Fibroblast of lung (primary cell): Measurements from ENCODE around the gene EMC6. TPM values are rescaled to one million over a fixed set of nuclear protein-coding genes. Genes with fewer than 3 reads are reported as not detected.

ENCODE experiments used
- DNase-seq, 2 donors: peaks; one replicate each; pipeline versions ENCODE4 v3.0.0 to v3.0.0-alpha.2; 2010; ENCODE audit warnings: low read depth in 2 of 2
- H2AFZ ChIP-seq: 2 replicates; pipeline ENCODE4 v1.5.1; 2012; ENCODE audit warnings: low read length, control low read depth, inconsistent platforms
- H3K27ac ChIP-seq: 2 replicates; pipeline ENCODE4 v1.5.1; 2011; ENCODE audit warnings: low read length, control low read depth; ENCODE audit not compliant: insufficient read depth
- H3K27me3 ChIP-seq: 2 replicates; pipeline ENCODE4 v1.5.1; 2011; ENCODE audit warnings: mild to moderate bottlenecking, low read length; ENCODE audit not compliant: control insufficient read depth, insufficient read depth
- H3K36me3 ChIP-seq: 2 replicates; pipeline ENCODE4 v1.5.1; 2011; ENCODE audit warnings: low read length; ENCODE audit not compliant: control insufficient read depth, insufficient read depth
- H3K4me1 ChIP-seq: 2 replicates; pipeline ENCODE4 v1.5.1; 2011; ENCODE audit warnings: low read length; ENCODE audit not compliant: control insufficient read depth, insufficient read depth; ENCODE audit errors: extremely low read depth
- H3K4me2 ChIP-seq: 2 replicates; pipeline ENCODE4 v1.5.1; 2011; ENCODE audit warnings: low read length, control low read depth; ENCODE audit not compliant: insufficient read depth; ENCODE audit errors: extremely low read depth
- H3K4me3 ChIP-seq, 4 experiments: fragments of 200-600 bp in 1 of 4; sonication (generic) in 1 of 4; replicated peaks in 1 of 4; 2 replicates each; pipeline ENCODE4 v1.5.1; 2011 to 2016; ENCODE audit warnings: low read length in 4 of 4, low read depth in 3 of 4, mild to moderate bottlenecking in 3 of 4, control low read depth in 2 of 4, inconsistent platforms in 1 of 4, mixed read lengths in 1 of 4; ENCODE audit not compliant: insufficient read depth in 1 of 4; ENCODE audit errors: control extremely low read depth in 1 of 4
- H3K79me2 ChIP-seq: 2 replicates; pipeline ENCODE4 v1.5.1; 2012; ENCODE audit warnings: mild to moderate bottlenecking, low read length, inconsistent platforms; ENCODE audit not compliant: control insufficient read depth, insufficient read depth
- H3K9ac ChIP-seq: 2 replicates; pipeline ENCODE4 v1.5.1; 2011; ENCODE audit warnings: mild to moderate bottlenecking, low read length, control low read depth; ENCODE audit not compliant: insufficient read depth
- H3K9me3 ChIP-seq: 2 replicates; pipeline ENCODE4 v1.5.1; 2012; ENCODE audit warnings: low read depth, low read length; ENCODE audit not compliant: control insufficient read depth, insufficient read depth
- H4K20me1 ChIP-seq: 2 replicates; pipeline ENCODE4 v1.5.1; 2011; ENCODE audit warnings: low read length; ENCODE audit not compliant: control insufficient read depth, insufficient read depth; ENCODE audit errors: extremely low read depth
- CTCF ChIP-seq, 2 donors: IDR thresholded peaks in 1 of 2; conservative IDR thresholded peaks in 1 of 2; 1 replicate in 1 of 2; 2 replicates in 1 of 2; pipeline ENCODE4 v1.5.1; 2011 to 2012; ENCODE audit warnings: low read length in 2 of 2, control low read depth in 1 of 2, inconsistent platforms in 1 of 2, low read depth in 1 of 2, mild to moderate bottlenecking in 1 of 2
- EZH2 ChIP-seq: IDR thresholded peaks from 2 replicates; pipeline ENCODE4 v1.5.1; 2012; ENCODE audit warnings: low read length, control low read depth, mild to moderate bottlenecking; ENCODE audit errors: missing control alignments
- polyA plus RNA-seq, 2 donors: library from polyadenylated mRNA; depleted of rRNA in 1 of 2; stranded (reverse) in 1 of 2; unstranded in 1 of 2; fragments of >200 nt; gene quantifications; 2 replicates each; pipeline ENCODE4 v1.2.1, GENCODE V29; 2011 to 2012; ENCODE audit warnings: missing spikeins in 1 of 2
- total RNA-seq: library from RNA; depleted of rRNA; stranded (reverse); fragments of >200 nt; gene quantifications from 2 replicates; pipeline ENCODE4 v1.2.1, GENCODE V29; 2014

Gene EMC6
- total and polyA plus RNA-seq, 2 donors (not counting 1 experiment from before 2014, with no cell fraction given), result 15.4 to 20.6 TPM

- DNase-seq, result no peak
These were observed 20.2 kb downstream of the EMC6 start for GRCh38 chr17:3688852-3689261.

GRCh38 chr17:3689262-3690093 lies 20.9 kb downstream of the EMC6 start:
- no peaks in the 10 kb centered on the region for H3K27me3 ChIP-seq
- H3K4me1 ChIP-seq, result no peaks in the 10 kb centered on the region
- H2AFZ ChIP-seq, result no peak overlapping the region
- no peaks in the 10 kb centered on the region for H3K36me3 ChIP-seq
- DNase-seq, result no peak
- H3K4me2 ChIP-seq, result no peak overlapping the region
- H3K9ac ChIP-seq, result no peak overlapping the region
- H3K9me3 ChIP-seq, result no peaks in the 10 kb centered on the region
- H3K4me3 ChIP-seq, result no peak overlapping the region
- no peaks in the 10 kb centered on the region for H3K79me2 ChIP-seq
- H3K27ac ChIP-seq, result no peak overlapping the region
- H4K20me1 ChIP-seq, result no peaks in the 10 kb centered on the region
- TF ChIP-seq EZH2, result no peak
- no peak for TF ChIP-seq CTCF (conservative IDR thresholded peaks at IDR 0.05 in 1 of 2, IDR thresholded peaks at IDR 0.05 in 1 of 2; ENCODE audit: low read depth in 1 of 2, low read length in 2 of 2)

More at GRCh38 chr17:3688852-3689261, 20.2 kb downstream of the EMC6 start:
- no peaks in the 10 kb centered on the region for H3K27me3 ChIP-seq
- no peaks in the 10 kb centered on the region for H3K4me1 ChIP-seq
- H3K9ac ChIP-seq, result no peak overlapping the region
- H3K79me2 ChIP-seq, result no peaks in the 10 kb centered on the region
- TF ChIP-seq CTCF (conservative IDR thresholded peaks at IDR 0.05 in 1 of 2, IDR thresholded peaks at IDR 0.05 in 1 of 2; ENCODE audit: low read depth in 1 of 2, low read length in 2 of 2), result no peak
- no peak overlapping the region for H3K4me2 ChIP-seq
- no peaks in the 10 kb centered on the region for H3K9me3 ChIP-seq
- H4K20me1 ChIP-seq, result no peaks in the 10 kb centered on the region
- H3K4me3 ChIP-seq, result no peak overlapping the region
- H3K27ac ChIP-seq, result no peak overlapping the region
- H2AFZ ChIP-seq, result no peak overlapping the region
- no peaks in the 10 kb centered on the region for H3K36me3 ChIP-seq

GRCh38 chr17:3690094-3690715 lies 21.6 kb downstream of the EMC6 start:
- H3K79me2 ChIP-seq, result no peaks in the 10 kb centered on the region
- TF ChIP-seq EZH2, result no peak
- TF ChIP-seq CTCF (conservative IDR thresholded peaks at IDR 0.05 in 1 of 2, IDR thresholded peaks at IDR 0.05 in 1 of 2; ENCODE audit: low read depth in 1 of 2, low read length in 2 of 2), result no peak

More at GRCh38 chr17:3690094-3690715, 21.6 kb downstream of the EMC6 start:
- Histone ChIP-seq H2AFZ (no peak overlapping the region), H3K4me1 (peaks cover 2% of the 10 kb centered on the region), H3K4me3 (no peak overlapping the region), H3K27ac (no peak overlapping the region), H4K20me1 (no peaks in the 10 kb centered on the region), H3K4me2 (no peak overlapping the region), H3K36me3 (no peaks in the 10 kb centered on the region), H3K9me3 (no peaks in the 10 kb centered on the region), H3K27me3 (no peaks in the 10 kb centered on the region), H3K9ac (no peak overlapping the region)
- no peak for DNase-seq
